HG03108 (cell line): ENCODE results near the gene NLK.
"Not testable (repeated sequence)": the region's sequence is repeated elsewhere in the genome, so short reads cannot be mapped to it uniquely, and the experiment has no call there.

ENCODE experiments used
- ATAC-seq: cut with Tn5 transposase; IDR thresholded peaks from one replicate; pipeline ENCODE4 v1.9.1; 2021; ENCODE audit warnings: moderate library complexity; ENCODE audit not compliant: unreplicated experiment

The NLK gene

GRCh38 chr17:28228109-28228840 is 185.8 kb downstream of the NLK start:
- no peak for ATAC-seq

GRCh38 chr17:28228986-28229729 is 186.7 kb downstream of the NLK start:
- no peak for ATAC-seq

- ATAC-seq: no peak
These were observed 187.5 kb downstream of the NLK start for GRCh38 chr17:28230011-28230410.

- not testable (repeated sequence) for ATAC-seq
These were observed 188.1 kb downstream of the NLK start for GRCh38 chr17:28230607-28231006.

- not testable (repeated sequence) for ATAC-seq
These were observed 189.1 kb downstream of the NLK start for GRCh38 chr17:28231624-28232023.

DNA sequence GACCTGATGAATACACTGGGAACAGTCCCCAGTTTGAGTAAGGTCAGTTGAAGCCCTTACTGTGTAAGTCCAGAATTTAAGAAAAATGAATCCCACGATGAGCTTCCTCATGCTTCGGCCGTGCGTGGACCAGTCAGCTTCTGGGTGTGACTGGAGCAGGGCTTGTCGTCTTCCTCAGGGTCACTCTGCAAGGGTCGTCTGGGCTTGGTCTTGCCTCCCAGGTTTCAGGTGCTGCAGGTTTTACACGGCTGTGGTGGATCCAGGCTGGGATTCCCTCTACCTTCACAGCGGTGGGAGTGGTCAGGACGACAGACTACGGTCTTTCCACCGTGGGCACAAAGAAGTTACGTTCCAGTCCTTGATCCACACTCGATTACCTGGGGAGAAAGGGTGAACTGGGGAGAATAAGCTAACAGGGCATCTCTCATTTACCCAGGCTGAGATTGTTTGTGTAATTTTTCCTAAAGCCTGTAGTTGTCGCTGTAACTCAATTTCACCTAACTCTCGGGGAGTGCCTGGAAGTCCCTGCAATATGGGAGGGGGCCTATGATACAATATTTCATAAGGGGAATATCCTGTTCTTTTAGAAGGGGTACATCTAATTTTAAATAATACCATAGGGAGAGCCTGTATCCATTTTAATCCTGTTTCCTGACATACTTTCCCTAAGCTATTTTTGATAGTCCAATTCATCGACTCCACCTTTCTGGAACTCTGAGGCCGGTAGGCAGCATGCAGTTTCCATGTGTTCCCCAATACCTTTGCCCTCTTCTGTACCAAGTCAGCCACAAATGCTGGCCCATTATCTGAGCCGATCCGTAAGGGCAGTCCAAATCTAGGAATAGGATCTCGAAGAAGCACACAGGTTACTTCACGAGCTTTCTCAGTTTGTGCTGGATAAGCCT is 190.7 kb downstream of the NLK start:
- not testable (repeated sequence) for ATAC-seq

DNA sequence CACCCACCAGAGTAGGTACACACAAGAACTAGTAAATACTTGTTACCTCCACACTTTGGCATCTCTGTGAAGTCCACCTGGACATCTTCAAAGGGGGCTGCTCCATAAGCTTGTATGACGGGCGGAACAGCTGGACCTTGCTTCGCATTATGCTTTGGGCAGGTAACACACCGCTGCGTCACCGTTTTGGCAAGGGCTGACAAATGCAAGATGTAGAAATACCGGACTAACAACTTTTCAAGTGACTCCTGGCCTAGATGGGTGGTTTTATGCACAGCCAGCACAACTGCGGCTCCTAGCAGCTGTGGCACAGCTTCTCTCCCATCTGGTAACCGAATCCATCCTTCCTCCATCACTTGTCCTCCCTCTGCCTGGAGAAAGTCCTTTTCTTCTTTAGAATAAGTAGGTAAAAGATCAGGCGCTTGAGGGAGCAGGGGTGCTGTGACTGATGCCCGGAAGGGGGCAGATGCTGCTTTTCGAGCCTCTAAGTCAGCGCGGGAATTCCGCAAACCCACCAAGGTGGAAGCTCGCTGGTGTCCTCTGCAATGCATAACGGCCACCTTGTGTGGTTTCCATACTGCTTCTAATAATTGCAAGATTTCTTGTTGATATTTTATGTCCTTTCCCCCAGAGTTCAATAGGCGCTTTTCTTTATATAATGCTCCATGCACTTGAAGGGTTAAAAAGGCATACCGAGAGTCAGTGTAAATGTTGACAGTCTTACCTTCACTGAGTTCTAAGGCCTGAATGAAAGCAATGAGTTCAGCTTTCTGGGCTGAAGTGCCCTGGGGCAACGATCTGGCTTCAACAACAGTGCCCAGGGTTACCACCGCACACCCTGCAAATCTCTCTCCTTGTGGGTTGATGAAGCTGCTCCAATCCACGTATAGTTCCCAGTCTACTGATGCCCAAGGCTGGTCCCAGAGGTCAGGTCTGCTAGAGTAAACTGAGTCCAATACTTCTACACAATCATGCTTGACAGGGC is 191.7 kb downstream of the NLK start:
- not testable (repeated sequence) for ATAC-seq

GRCh38 chr17:28235066-28235700 is 192.7 kb downstream of the NLK start:
- not testable (repeated sequence) for ATAC-seq

DNA sequence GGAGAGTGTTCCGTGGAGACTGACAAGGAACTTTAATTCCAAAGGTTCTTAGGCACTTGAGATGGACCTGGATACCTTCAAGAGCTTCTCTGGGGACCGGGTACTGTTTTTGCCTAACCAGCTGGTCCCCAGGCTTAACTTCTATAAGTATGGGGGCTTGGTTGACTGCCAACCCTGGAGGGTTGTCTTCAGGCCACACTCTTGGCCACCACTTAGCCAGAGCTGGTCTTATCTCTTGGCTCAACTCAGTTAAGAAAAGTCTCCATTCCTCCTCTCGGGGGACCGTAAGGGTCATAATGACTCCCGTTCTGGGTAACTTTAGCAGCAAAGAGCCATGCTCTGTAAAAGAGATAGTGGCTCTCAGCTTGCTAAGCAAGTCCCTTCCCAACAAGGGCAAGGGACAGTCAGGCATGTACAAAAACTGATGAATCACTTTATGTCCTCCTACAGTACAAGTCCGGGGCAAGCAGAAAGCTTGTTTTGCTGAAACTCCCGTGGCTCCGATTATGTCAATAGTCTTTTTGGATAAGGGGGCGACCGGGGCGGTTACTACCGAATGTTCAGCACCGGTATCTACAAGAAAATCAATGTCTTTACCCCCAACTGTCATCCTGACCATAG is 193.7 kb downstream of the NLK start:
- ATAC-seq: not testable (repeated sequence)

GRCh38 chr17:28238547-28239270 is 196.2 kb downstream of the NLK start:
- ATAC-seq: not testable (repeated sequence)

DNA sequence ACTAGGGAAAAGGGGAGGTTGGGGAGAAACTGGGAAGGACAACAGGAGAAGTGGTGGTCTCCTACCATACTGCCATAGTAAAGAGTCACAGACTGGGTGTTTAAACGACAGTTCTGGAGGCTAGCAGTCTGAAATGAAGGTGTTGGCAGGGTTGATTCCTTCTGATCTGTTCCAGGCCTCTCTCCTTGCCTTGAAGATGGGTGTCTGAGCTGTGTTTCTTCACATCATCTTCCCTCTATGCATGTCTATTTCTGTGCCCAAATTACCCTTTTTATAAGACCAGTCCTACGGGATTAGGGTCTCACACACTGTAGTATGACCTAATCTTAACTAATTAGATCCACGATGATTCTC is 196.8 kb downstream of the NLK start:
- no peak for ATAC-seq

DNA sequence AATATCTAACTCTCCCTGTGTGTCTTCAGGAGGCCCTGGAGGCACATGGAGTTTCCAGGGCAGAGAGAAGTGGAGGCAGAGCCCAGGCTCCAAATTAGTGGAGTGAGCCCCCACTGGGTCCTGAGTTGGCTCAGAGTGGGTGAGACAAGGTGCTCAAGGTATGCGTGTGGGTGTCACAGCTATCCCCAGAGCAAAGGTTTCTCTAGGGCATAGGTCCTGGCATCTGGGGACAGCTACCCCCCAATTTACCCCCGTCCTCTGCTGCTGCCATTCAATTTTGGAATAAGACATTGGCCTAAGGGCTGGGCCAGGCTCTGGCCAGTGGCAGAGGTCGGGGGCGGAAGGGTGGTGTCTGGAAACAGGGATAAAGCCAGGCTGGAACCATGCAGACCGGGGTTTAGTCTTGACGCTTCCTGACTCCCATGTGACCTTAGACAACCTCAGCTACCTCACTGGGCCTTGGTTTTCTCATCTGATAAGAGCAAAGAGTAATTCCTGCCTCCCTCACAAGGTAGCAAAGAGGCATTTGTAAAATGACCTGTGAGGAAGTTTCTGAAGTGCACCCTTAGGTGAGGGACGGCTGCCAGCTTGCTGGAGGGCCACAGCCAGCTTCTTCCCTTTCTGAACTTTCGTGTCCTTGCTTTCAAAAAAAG is 198.3 kb downstream of the NLK start:
- no peak for ATAC-seq

- no peak for ATAC-seq
These were observed 200.3 kb downstream of the NLK start for GRCh38 chr17:28242791-28243190.

DNA sequence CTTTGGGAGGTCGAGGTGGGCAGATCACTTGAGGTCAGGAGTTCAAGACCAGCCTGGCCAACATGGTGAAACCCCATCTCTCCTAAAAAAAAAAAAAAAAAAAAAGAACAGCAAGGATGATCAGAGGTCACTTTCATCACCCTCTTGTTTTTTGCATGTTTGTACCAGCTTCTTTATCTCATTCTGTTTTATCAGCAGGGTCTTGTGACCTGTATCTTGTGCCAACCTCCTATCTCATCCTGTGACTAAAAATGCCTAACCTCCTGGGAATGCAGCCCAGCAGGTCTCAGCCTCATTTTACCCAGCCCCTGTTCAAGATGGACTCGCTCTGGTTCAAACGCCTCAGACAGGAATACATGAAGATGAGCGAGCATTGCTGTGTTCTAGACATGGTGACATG is 200.8 kb downstream of the NLK start:
- ATAC-seq: not testable (repeated sequence)

- no peak for ATAC-seq
These were observed 202.0 kb downstream of the NLK start for GRCh38 chr17:28244446-28244845.
